GM06990 (cell line): Measurements from ENCODE around the gene TRRAP.

Experiments
- DNase-seq: peaks from one replicate; pipeline ENCODE4 v3.0.0-alpha.2; 2011; ENCODE audit not compliant: insufficient read length; ENCODE audit errors: extremely low read depth
- H3K27me3 ChIP-seq: replicated peaks from 2 replicates; pipeline ENCODE4 v1.6.0; 2011; ENCODE audit warnings: low read length; ENCODE audit not compliant: control insufficient read depth, insufficient read depth
- H3K36me3 ChIP-seq: 2 replicates; pipeline ENCODE4 v1.5.1; 2011; ENCODE audit warnings: low read length; ENCODE audit not compliant: control insufficient read depth, insufficient read depth
- H3K4me3 ChIP-seq: replicated peaks from 2 replicates; pipeline ENCODE4 v1.5.1; 2011; ENCODE audit warnings: low read depth, mild to moderate bottlenecking, control low read depth, low read length
- CTCF ChIP-seq: IDR thresholded peaks from 2 replicates; pipeline ENCODE4 v1.5.1; 2011; ENCODE audit warnings: low read length, control low read depth, mild to moderate bottlenecking, inconsistent platforms; ENCODE audit not compliant: insufficient read depth, poor library complexity, severe bottlenecking

Gene TRRAP

GRCh38 chr7:99030457-99030856 lies 152.1 kb downstream of the TRRAP start:
- Histone ChIP-seq H3K27me3 (no peaks in the 10 kb centered on the region), H3K4me3 (no peak overlapping the region), H3K36me3 (peaks cover 33% of the 10 kb centered on the region)
- TF ChIP-seq CTCF, result no peak
- DNase-seq, result no peak

- no peaks in the 10 kb centered on the region for H3K27me3 ChIP-seq
- peaks cover 37% of the 10 kb centered on the region for H3K36me3 ChIP-seq
- DNase-seq, result no peak
- H3K4me3 ChIP-seq, result no peak overlapping the region
- TF ChIP-seq CTCF, result no peak
Observed at GRCh38 chr7:99030951-99031350, 152.6 kb downstream of the TRRAP start.

- TF ChIP-seq CTCF, result no peak
- DNase-seq, result no peak
- peaks cover 38% of the 10 kb centered on the region for H3K36me3 ChIP-seq
Observed at GRCh38 chr7:99031496-99031895, 153.2 kb downstream of the TRRAP start.

GRCh38 chr7:99032928-99033327 lies 154.6 kb downstream of the TRRAP start:
- Histone ChIP-seq H3K4me3 (no peak overlapping the region), H3K27me3 (no peaks in the 10 kb centered on the region), H3K36me3 (peaks cover 43% of the 10 kb centered on the region)
- DNase-seq, result no peak
- no peak for TF ChIP-seq CTCF

More at GRCh38 chr7:99031496-99031895, 153.2 kb downstream of the TRRAP start:
- H3K4me3 ChIP-seq, result no peak overlapping the region
- H3K27me3 ChIP-seq, result no peaks in the 10 kb centered on the region

- Histone ChIP-seq H3K4me3 (no peak overlapping the region), H3K36me3 (peaks cover 50% of the 10 kb centered on the region), H3K27me3 (no peaks in the 10 kb centered on the region)
- TF ChIP-seq CTCF, result no peak
- no peak for DNase-seq
Observed at GRCh38 chr7:99033765-99034164, 155.4 kb downstream of the TRRAP start.
